Adrenal gland (tissue), 12 donors: ENCODE measurements around the gene TMEM256. TPM values are rescaled to one million over a fixed set of nuclear protein-coding genes. Genes with fewer than 3 reads are reported as not detected.

Experiments used
- DNase-seq, 7 donors: peaks; one replicate each; pipeline ENCODE4 v3.0.0-alpha.2; 2019 to 2020
- H3K27ac ChIP-seq, 5 donors: fragments of 200-600 bp; sonication (generic) in 4 of 5; 1 replicate in 3 of 5; 2 replicates in 2 of 5; pipeline versions ENCODE4 v1.5.1 to v1.8.0; 2016 to 2020; ENCODE audit warnings: mild to moderate bottlenecking in 1 of 5
- H3K27me3 ChIP-seq: fragments of 200-600 bp; 2 replicates; pipeline ENCODE4 v1.8.0; 2021
- H3K36me3 ChIP-seq, 2 donors: fragments of 200-600 bp; replicated peaks in 1 of 2; 1 replicate in 1 of 2; 2 replicates in 1 of 2; pipeline versions ENCODE4 v1.5.1 to v1.8.0; 2018 to 2022
- H3K4me1 ChIP-seq, 2 donors: fragments of 200-600 bp; replicated peaks in 1 of 2; 1 replicate in 1 of 2; 2 replicates in 1 of 2; pipeline versions ENCODE4 v1.5.1 to v1.8.0; 2018 to 2021
- H3K4me3 ChIP-seq, 4 donors: fragments of 200-600 bp; sonication (generic) in 3 of 4; one replicate each; pipeline ENCODE4 v1.5.1; 2016 to 2018
- H3K9me3 ChIP-seq, 3 donors: fragments of 200-600 bp; sonication (generic) in 1 of 3; replicated peaks in 1 of 3; 1 replicate in 2 of 3; 2 replicates in 1 of 3; pipeline versions ENCODE4 v1.5.1 to v1.8.0; 2016 to 2021
- CTCF ChIP-seq, 6 experiments: fragments of 450-650 bp in 4 of 6; fragments of 200-600 bp in 2 of 6; sonication (generic) in 1 of 6; IDR thresholded peaks; 1 replicate in 5 of 6; 2 replicates in 1 of 6; pipeline versions ENCODE4 v1.5.1 to v1.8.0; 2016 to 2021; ENCODE audit warnings: antibody characterized with exemption in 6 of 6, mild to moderate bottlenecking in 2 of 6, moderate library complexity in 1 of 6
- POLR2A ChIP-seq, 2 donors: fragments of 450-650 bp; IDR thresholded peaks; one replicate each; pipeline ENCODE4 v1.6.1; 2017; ENCODE audit warnings: antibody characterized with exemption in 2 of 2, mild to moderate bottlenecking in 2 of 2, moderate library complexity in 1 of 2
- WGBS, 4 donors: extraction: QIAGEN DNeasy Blood & Tissue Kit in 2 of 4; methylation state at CpG; one replicate each; pipeline versions ENCODE4 v1.1.5 to v1.1.7; 2013 to 2017; 5-methylcytosine and 5-hydroxymethylcytosine counted together
- intact Hi-C, 2 donors: fragments of 100-400 bp; cut with DNase I; formaldehyde crosslinking; loops; one replicate each; pipeline versions ENCODE4 v1.14.1 to v1.15.0; 2022 to 2023
- polyA plus RNA-seq, 3 donors: library from polyadenylated mRNA; stranded (reverse); fragments of 200-250 nt in 2 of 3; fragments of 350-450 nt in 1 of 3; fragmentation: Illumina TruSeq in 1 of 3; extraction: RNeasy Lipid Tissue Mini Kit (QIAGEN cat#74804) in 1 of 3; gene quantifications; one replicate each; pipeline ENCODE4 v1.2.3, GENCODE V29; 2013 to 2014
- total RNA-seq, 9 donors: library from RNA; depleted of rRNA in 4 of 9; stranded (reverse); fragments of >200 nt in 4 of 9; fragments of 120-200 nt in 1 of 9; fragmentation: NEBNext Ultra II Directional in 1 of 9; extraction: Animal tissue kit (Norgen Biotek cat#: 25700) in 1 of 9; gene quantifications; one replicate each; pipeline versions ENCODE4 v1.1.0 to v1.2.4, GENCODE V29; 2013 to 2023
- donor health status: healthy with polysubstance abuse.
- donor health status: Bipolar disorder and iron deficiency.
- donor health status: DM: yes; HTN: yes; CAD: no.
- donor health status: DM: no; HTN: no; CAD: no.
- donor health status: DM: no; HTN: no; CAD: no.
- donor health status: DM: yes; HTN: yes; CAD: no.

TMEM256 gene
- total and polyA plus RNA-seq, 12 donors: 48.5 to 334 (median 93.2) TPM

- H3K4me3 ChIP-seq: no peak overlapping the region
- no peaks in the 10 kb centered on the region for H3K9me3 ChIP-seq
- H3K36me3 ChIP-seq: no peaks in the 10 kb centered on the region
- intact Hi-C loops: no loop called here
- no peak for TF ChIP-seq POLR2A (IDR thresholded peaks at IDR 0.05)
- no peaks in the 10 kb centered on the region for H3K4me1 ChIP-seq
- H3K27me3 ChIP-seq: no peaks in the 10 kb centered on the region
- WGBS, 4 donors: 72 to 80% (median 79%) methylated on average over 5 to 6 of the region's 6 CpGs
- DNase-seq: no peak
- no peak overlapping the region for H3K27ac ChIP-seq
These were observed 12.4 kb upstream of the TMEM256 start for GRCh38 chr17:7416323-7416722.

- Histone ChIP-seq H3K36me3 (no peaks in the 10 kb centered on the region), H3K4me1 (no peaks in the 10 kb centered on the region), H3K27me3 (no peaks in the 10 kb centered on the region), H3K4me3 (no peak overlapping the region), H3K9me3 (no peaks in the 10 kb centered on the region), H3K27ac (no peak overlapping the region)
- TF ChIP-seq POLR2A (IDR thresholded peaks at IDR 0.05) (no peak), CTCF (IDR thresholded peaks at IDR 0.05) (no peak)
- intact Hi-C loops: no loop called here
- 88 to 94% (median 92%) methylated on average over 9 to 23 of the region's 23 CpGs for WGBS, 4 donors
- no peak for DNase-seq
These were observed 11.9 kb upstream of the TMEM256 start for GRCh38 chr17:7415784-7416183.

GRCh38 chr17:7414837-7415236 is 10.9 kb upstream of the TMEM256 start:
- DNase-seq: no peak
- intact Hi-C loops: no loop called here
- TF ChIP-seq POLR2A (IDR thresholded peaks at IDR 0.05) (no peak), CTCF (IDR thresholded peaks at IDR 0.05) (no peak)
- 84 to 89% (median 89%) methylated on average over 14 of the region's 14 CpGs for WGBS, 4 donors
- Histone ChIP-seq H3K36me3 (no peaks in the 10 kb centered on the region), H3K9me3 (no peaks in the 10 kb centered on the region), H3K4me1 (no peaks in the 10 kb centered on the region), H3K4me3 (no peak overlapping the region), H3K27ac (no peak overlapping the region), H3K27me3 (no peaks in the 10 kb centered on the region)

- H3K27ac ChIP-seq: no peak overlapping the region
- H3K4me3 ChIP-seq: no peak overlapping the region
- intact Hi-C loops: no loop called here
- H3K27me3 ChIP-seq: no peaks in the 10 kb centered on the region
- H3K4me1 ChIP-seq: no peaks in the 10 kb centered on the region
- H3K9me3 ChIP-seq: no peaks in the 10 kb centered on the region
- 74 to 80% (median 79%) methylated on average over 3 to 6 of the region's 6 CpGs for WGBS, 4 donors
- DNase-seq: no peak
- TF ChIP-seq CTCF (IDR thresholded peaks at IDR 0.05) (no peak), POLR2A (IDR thresholded peaks at IDR 0.05) (no peak)
- H3K36me3 ChIP-seq: no peaks in the 10 kb centered on the region
These were observed 9.6 kb upstream of the TMEM256 start for GRCh38 chr17:7413346-7413985.

GRCh38 chr17:7411427-7411750 is 7.5 kb upstream of the TMEM256 start:
- H3K4me1 ChIP-seq: no peaks in the 10 kb centered on the region
- WGBS, 4 donors: 77 to 96% (median 94%) methylated on average over 5 to 8 of the region's 8 CpGs
- H3K4me3 ChIP-seq: no peak overlapping the region
- H3K9me3 ChIP-seq: no peaks in the 10 kb centered on the region
- H3K36me3 ChIP-seq: no peaks in the 10 kb centered on the region
- no peaks in the 10 kb centered on the region for H3K27me3 ChIP-seq
- no peak overlapping the region for H3K27ac ChIP-seq
- TF ChIP-seq CTCF (IDR thresholded peaks at IDR 0.05) (no peak), POLR2A (IDR thresholded peaks at IDR 0.05) (no peak)
- intact Hi-C loops: no loop called here
- DNase-seq: no peak
